Lung (tissue), 12 donors: Measurements from ENCODE around the gene MYG1. TPM values are rescaled to one million over a fixed set of nuclear protein-coding genes. Genes with fewer than 3 reads are reported as not detected.

Source experiments
- ATAC-seq: fragments of 200-7000 bp; cut with Tn5 transposase; one replicate; pipeline ENCODE4 v1.9.1; 2020; ENCODE audit warnings: moderate number of reproducible peaks; ENCODE audit not compliant: insufficient read depth, low FRiP score
- DNase-seq, 3 donors: peaks; one replicate each; pipeline ENCODE4 v3.0.0-alpha.2; 2013 to 2017
- H3K27ac ChIP-seq, 2 donors: one replicate each; pipeline ENCODE4 v1.5.1; 2013; ENCODE audit warnings: mild to moderate bottlenecking in 2 of 2, moderate library complexity in 2 of 2, control low read depth in 1 of 2, inconsistent platforms in 1 of 2, low read depth in 1 of 2, low read length in 1 of 2
- H3K27me3 ChIP-seq, 3 donors: one replicate each; pipeline ENCODE4 v1.5.1; 2013; ENCODE audit warnings: low read length in 2 of 3; ENCODE audit not compliant: control insufficient read depth in 3 of 3, insufficient read depth in 3 of 3
- H3K36me3 ChIP-seq, 4 donors: one replicate each; pipeline ENCODE4 v1.5.1; 2013; ENCODE audit warnings: low read length in 4 of 4, mild to moderate bottlenecking in 1 of 4, moderate library complexity in 1 of 4; ENCODE audit not compliant: control insufficient read depth in 4 of 4, insufficient read depth in 4 of 4
- H3K4me1 ChIP-seq, 5 donors: one replicate each; pipeline ENCODE4 v1.5.1; 2013; ENCODE audit warnings: low read length in 5 of 5, mild to moderate bottlenecking in 2 of 5, moderate library complexity in 1 of 5; ENCODE audit not compliant: control insufficient read depth in 5 of 5, insufficient read depth in 5 of 5
- H3K4me3 ChIP-seq: one replicate; pipeline ENCODE4 v1.5.1; 2013; ENCODE audit warnings: mild to moderate bottlenecking, control low read depth, moderate library complexity
- H3K9ac ChIP-seq, 2 donors: one replicate each; pipeline ENCODE4 v1.5.1; 2013; ENCODE audit warnings: low read length in 2 of 2, control low read depth in 1 of 2; ENCODE audit not compliant: insufficient read depth in 1 of 2
- H3K9me3 ChIP-seq, 4 donors: one replicate each; pipeline ENCODE4 v1.5.1; 2013; ENCODE audit warnings: low read length in 3 of 4, mild to moderate bottlenecking in 1 of 4, moderate library complexity in 1 of 4; ENCODE audit not compliant: control insufficient read depth in 4 of 4, insufficient read depth in 3 of 4
- WGBS, 2 donors: extraction: QIAGEN DNeasy Blood & Tissue Kit; methylation state at CpG; one replicate each; pipeline ENCODE4 v1.1.7; 2013; 5-methylcytosine and 5-hydroxymethylcytosine counted together
- polyA plus RNA-seq, 2 donors: library from polyadenylated mRNA; stranded (reverse); fragments of 200-250 nt; gene quantifications; one replicate each; pipeline ENCODE4 v1.2.1, GENCODE V29; 2013
- total RNA-seq, 2 donors: library from RNA; depleted of rRNA in 1 of 2; stranded (reverse); fragments of >200 nt in 1 of 2; gene quantifications; one replicate each; pipeline ENCODE4 v1.2.1, GENCODE V29; 2014 to 2021
- TF ChIP-seq, protein P1 (sequence below): IDR thresholded peaks from 2 replicates; pipeline ENCODE4 v1.5.1; 2012; ENCODE audit warnings: mild to moderate bottlenecking; ENCODE audit errors: control extremely low read depth, extremely low read depth
- donor health status: control.
- donor health status: control.
- donor health status: Bipolar disorder and iron deficiency.
- donor health status: healthy.
- donor health status: DM: yes; HTN: yes; CAD: no.

Gene MYG1
- total and polyA plus RNA-seq, 4 donors: 22.1 to 88.9 (median 59.8) TPM

DNA sequence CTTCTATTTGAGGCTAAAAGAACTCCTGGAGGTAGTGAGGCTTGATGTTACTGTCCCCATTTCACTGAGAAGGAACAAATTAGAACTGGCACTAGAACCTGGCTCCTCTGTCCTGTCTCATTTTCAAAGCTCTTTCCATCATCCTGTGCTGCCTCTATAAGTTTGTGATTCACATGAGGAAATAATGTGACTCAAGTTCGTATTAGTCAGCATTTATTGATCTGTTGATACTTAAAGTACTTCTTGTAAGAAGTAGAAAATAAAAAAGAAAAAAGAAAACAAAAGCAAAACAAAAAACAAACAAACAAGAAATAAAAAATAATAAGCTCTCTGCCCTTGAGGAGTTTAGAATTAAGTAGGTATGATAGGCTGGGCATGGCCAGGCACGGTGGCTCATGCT is 33.7 kb upstream of the MYG1 start:
- no peak for DNase-seq

DNA sequence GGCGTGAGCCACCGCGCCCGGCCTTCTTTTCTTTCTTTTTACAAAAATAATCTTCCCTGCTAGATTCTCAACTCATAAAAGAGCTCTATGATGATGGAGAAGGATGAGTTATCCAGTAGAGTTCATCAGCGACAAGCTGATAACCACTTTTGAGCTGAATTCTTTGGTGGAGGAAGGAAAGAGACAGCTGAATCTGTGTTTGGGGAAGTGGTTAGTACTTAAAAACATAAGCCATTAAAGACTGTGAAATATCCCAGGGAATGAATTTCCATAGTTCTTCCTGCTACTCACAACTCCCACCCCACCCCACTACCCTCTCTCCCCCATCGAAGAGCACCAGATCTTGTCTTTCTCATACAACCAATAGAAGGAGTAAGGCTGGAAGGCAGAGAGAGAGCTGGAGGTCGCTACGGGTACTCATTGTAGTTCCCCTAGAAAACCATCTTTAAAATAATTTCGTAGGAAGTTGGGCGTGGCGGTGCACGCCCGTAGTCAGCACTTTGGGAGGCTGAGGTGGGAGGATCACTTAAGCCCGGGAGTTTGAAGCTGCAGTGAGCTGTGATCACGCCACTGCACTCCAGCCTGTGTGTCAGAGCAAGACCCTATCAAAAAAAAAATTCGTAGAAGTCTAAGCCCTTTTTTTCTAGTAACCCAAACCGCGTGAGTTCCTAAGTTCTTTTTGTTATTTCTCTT is 32.0 kb upstream of the MYG1 start:
- peak overlapping the region in 1 of 2 donors; percentile 82 for H3K9ac ChIP-seq
- no peak for DNase-seq
- ATAC-seq: peak; percentile 24
- 33 to 35% methylated on average over 18 of the region's 18 CpGs for WGBS, 2 donors
- no peaks in the 10 kb centered on the region for H3K9me3 ChIP-seq
- H3K27ac ChIP-seq: no peak overlapping the region
- H3K36me3 ChIP-seq: peaks cover 0 to 3% (median 0%) of the 10 kb centered on the region in 4 donors
- H3K27me3 ChIP-seq: no peaks in the 10 kb centered on the region
- TF ChIP-seq, protein P1, sequence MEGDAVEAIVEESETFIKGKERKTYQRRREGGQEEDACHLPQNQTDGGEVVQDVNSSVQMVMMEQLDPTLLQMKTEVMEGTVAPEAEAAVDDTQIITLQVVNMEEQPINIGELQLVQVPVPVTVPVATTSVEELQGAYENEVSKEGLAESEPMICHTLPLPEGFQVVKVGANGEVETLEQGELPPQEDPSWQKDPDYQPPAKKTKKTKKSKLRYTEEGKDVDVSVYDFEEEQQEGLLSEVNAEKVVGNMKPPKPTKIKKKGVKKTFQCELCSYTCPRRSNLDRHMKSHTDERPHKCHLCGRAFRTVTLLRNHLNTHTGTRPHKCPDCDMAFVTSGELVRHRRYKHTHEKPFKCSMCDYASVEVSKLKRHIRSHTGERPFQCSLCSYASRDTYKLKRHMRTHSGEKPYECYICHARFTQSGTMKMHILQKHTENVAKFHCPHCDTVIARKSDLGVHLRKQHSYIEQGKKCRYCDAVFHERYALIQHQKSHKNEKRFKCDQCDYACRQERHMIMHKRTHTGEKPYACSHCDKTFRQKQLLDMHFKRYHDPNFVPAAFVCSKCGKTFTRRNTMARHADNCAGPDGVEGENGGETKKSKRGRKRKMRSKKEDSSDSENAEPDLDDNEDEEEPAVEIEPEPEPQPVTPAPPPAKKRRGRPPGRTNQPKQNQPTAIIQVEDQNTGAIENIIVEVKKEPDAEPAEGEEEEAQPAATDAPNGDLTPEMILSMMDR: no peak
- H3K4me3 ChIP-seq: no peak overlapping the region
- H3K4me1 ChIP-seq: peaks cover 0 to 24% (median 3%) of the 10 kb centered on the region in 5 donors

More for the DNA sequence above, 33.7 kb upstream of the MYG1 start:
- H3K36me3 ChIP-seq: peaks cover 0 to 3% (median 0%) of the 10 kb centered on the region in 4 donors
- TF ChIP-seq, protein P1: no peak
- H3K9me3 ChIP-seq: no peaks in the 10 kb centered on the region
- H3K27me3 ChIP-seq: no peaks in the 10 kb centered on the region
- no peak for ATAC-seq
- H3K9ac ChIP-seq: no peak overlapping the region
- H3K4me3 ChIP-seq: no peak overlapping the region
- no peak overlapping the region for H3K27ac ChIP-seq
- WGBS, 2 donors: 87 to 92% methylated on average over 2 of the region's 2 CpGs
- H3K4me1 ChIP-seq: peaks cover 0 to 24% (median 3%) of the 10 kb centered on the region in 5 donors

DNA sequence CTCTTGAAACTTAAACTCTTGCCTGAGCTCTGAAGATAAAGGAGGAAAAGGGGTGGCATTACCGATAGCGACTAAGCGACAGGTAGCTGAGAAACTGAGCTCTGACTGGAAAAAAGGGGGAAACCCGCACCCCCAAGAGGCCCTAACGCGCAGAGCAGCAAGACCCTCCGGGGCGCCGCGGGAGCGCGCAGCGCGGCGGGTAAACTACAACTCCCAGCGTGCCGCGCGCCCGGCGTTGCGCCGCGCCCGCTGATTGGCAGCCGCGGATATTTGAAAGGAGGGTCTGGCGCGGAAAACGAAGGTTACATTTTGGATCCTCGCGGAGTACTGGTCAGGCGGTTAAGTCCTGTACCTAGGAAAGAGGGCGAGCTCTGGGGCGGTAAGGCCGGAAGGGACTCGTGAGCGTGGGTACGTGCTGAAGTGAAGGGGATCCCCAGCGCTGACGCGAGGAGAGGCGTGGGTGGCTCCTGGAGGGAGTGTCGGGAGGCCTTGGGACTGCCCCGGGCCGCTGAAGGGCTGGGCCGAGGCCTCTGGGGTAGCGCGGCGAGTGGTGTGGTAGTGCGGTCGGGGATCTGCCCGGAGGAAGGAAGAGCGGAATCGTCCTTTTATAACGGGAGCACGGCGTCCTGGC is 31.4 kb upstream of the MYG1 start, which contains the start of gene ESPL1:
ESPL1 (plus strand) TSS at position 301 of the 631 bp plus-strand sequence. CDS start 468 bp downstream, outside the sequence.
- Histone ChIP-seq H3K27ac (no peak within 1 kb of the TSS), H3K36me3 (peaks cover 0 to 3% (median 0%) of the 10 kb centered on the region in 4 donors)
- 0% methylated on average over 51 to 58 of the region's 58 CpGs for WGBS, 2 donors

More for the DNA sequence above, 31.4 kb upstream of the MYG1 start, which contains the start of gene ESPL1:
- DNase-seq (peak; percentile 89 to 93 (median 90)), ATAC-seq (peak; percentile 91)
- Histone ChIP-seq H3K9ac (peak within 1 kb of the TSS; percentile 33 to 82), H3K4me1 (peaks cover 0 to 24% (median 3%) of the 10 kb centered on the region in 5 donors), H3K9me3 (no peaks in the 10 kb centered on the region), H3K4me3 (peak within 1 kb of the TSS; percentile 69), H3K27me3 (no peaks in the 10 kb centered on the region)
- TF ChIP-seq, protein P1: peak; percentile 2
